OCI-LY1 (cell line): Measurements from ENCODE around the gene MTMR3.

Source experiments
- EZH2 ChIP-seq: fragments of 200-600 bp; sonication (generic), shearing (Covaris generic); IDR thresholded peaks from 2 replicates; pipeline ENCODE4 v1.8.0; 2017; ENCODE audit warnings: borderline replicate concordance, mixed run types, mild to moderate bottlenecking, antibody characterized with exemption, low read length, moderate library complexity, mixed read lengths
- TF ChIP-seq, protein P1 (sequence below): fragments of 200-600 bp; sonication (generic), shearing (Covaris generic); IDR thresholded peaks from 2 replicates; pipeline ENCODE4 v1.5.1; 2017; ENCODE audit warnings: mild to moderate bottlenecking, antibody characterized with exemption, low read length, moderate library complexity, mixed read lengths

GRCh38 chr22:29954203-29954855, 71.4 kb downstream of the MTMR3 start:
- TF ChIP-seq, protein P1, sequence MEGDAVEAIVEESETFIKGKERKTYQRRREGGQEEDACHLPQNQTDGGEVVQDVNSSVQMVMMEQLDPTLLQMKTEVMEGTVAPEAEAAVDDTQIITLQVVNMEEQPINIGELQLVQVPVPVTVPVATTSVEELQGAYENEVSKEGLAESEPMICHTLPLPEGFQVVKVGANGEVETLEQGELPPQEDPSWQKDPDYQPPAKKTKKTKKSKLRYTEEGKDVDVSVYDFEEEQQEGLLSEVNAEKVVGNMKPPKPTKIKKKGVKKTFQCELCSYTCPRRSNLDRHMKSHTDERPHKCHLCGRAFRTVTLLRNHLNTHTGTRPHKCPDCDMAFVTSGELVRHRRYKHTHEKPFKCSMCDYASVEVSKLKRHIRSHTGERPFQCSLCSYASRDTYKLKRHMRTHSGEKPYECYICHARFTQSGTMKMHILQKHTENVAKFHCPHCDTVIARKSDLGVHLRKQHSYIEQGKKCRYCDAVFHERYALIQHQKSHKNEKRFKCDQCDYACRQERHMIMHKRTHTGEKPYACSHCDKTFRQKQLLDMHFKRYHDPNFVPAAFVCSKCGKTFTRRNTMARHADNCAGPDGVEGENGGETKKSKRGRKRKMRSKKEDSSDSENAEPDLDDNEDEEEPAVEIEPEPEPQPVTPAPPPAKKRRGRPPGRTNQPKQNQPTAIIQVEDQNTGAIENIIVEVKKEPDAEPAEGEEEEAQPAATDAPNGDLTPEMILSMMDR = no peak
- TF ChIP-seq EZH2 = no peak
